WTC11 (cell line): ENCODE measurements around the gene TPPP3. TPM values are rescaled to one million over a fixed set of nuclear protein-coding genes. Genes with fewer than 3 reads are reported as not detected.

Source experiments
- CBFB ChIP-seq: sonication (generic); formaldehyde crosslinking; IDR thresholded peaks from 2 replicates; pipeline ENCODE4 v1.8.1; 2022; ENCODE audit warnings: mild to moderate bottlenecking, low read depth, missing genetic modification reagents
- E2F1 ChIP-seq: sonication (generic); formaldehyde crosslinking; IDR thresholded peaks from 2 replicates; pipeline ENCODE4 v1.8.0; 2022; ENCODE audit warnings: mild to moderate bottlenecking, missing genetic modification reagents
- HMGXB4 ChIP-seq: sonication (generic); formaldehyde crosslinking; IDR thresholded peaks from 2 replicates; pipeline ENCODE4 v1.8.1; 2023; ENCODE audit warnings: mild to moderate bottlenecking, moderate library complexity, missing genetic modification reagents
- KAT7 ChIP-seq: sonication (generic); formaldehyde crosslinking; IDR thresholded peaks from 2 replicates; pipeline ENCODE4 v1.8.1; 2023; ENCODE audit warnings: missing genetic modification reagents, mild to moderate bottlenecking, borderline replicate concordance
- NFATC4 ChIP-seq: fragments of 250-450 bp; sonication (Bioruptor Pico); IDR thresholded peaks from 2 replicates; pipeline ENCODE4 v1.9.0; 2021; ENCODE audit warnings: mild to moderate bottlenecking
- NR2C2 ChIP-seq: sonication (generic); formaldehyde crosslinking; IDR thresholded peaks from 2 replicates; pipeline ENCODE4 v1.8.0; 2022; ENCODE audit warnings: mild to moderate bottlenecking, missing genetic modification reagents
- PRDM15 ChIP-seq: sonication (generic); formaldehyde crosslinking; IDR thresholded peaks from 2 replicates; pipeline ENCODE4 v1.8.0; 2022; ENCODE audit warnings: missing genetic modification reagents
- SMAD3 ChIP-seq: sonication (generic); formaldehyde crosslinking; IDR thresholded peaks from 2 replicates; pipeline ENCODE4 v1.8.0; 2022; ENCODE audit warnings: missing genetic modification reagents, mild to moderate bottlenecking, borderline replicate concordance
- SP1 ChIP-seq: sonication (generic); formaldehyde crosslinking; conservative IDR thresholded peaks from 2 replicates; pipeline ENCODE4 v1.8.1; 2022; ENCODE audit warnings: missing genetic modification reagents
- TP53 ChIP-seq: sonication (generic); formaldehyde crosslinking; IDR thresholded peaks from 2 replicates; pipeline ENCODE4 v1.8.1; 2023; ENCODE audit warnings: mild to moderate bottlenecking, missing genetic modification reagents
- ZNF121 ChIP-seq: sonication (generic); formaldehyde crosslinking; IDR thresholded peaks from 2 replicates; pipeline ENCODE4 v1.8.0; 2023; ENCODE audit warnings: missing genetic modification reagents
- ZNF219 ChIP-seq: sonication (generic); formaldehyde crosslinking; IDR thresholded peaks from 2 replicates; pipeline ENCODE4 v1.8.0; 2023; ENCODE audit warnings: missing genetic modification reagents, mild to moderate bottlenecking, borderline replicate concordance
- ZNF232 ChIP-seq: sonication (generic); formaldehyde crosslinking; IDR thresholded peaks from 2 replicates; pipeline ENCODE4 v1.8.0; 2022; ENCODE audit warnings: mild to moderate bottlenecking, missing genetic modification reagents
- ZNF532 ChIP-seq: fragments of 250-450 bp; sonication (Bioruptor Pico); IDR thresholded peaks from 2 replicates; pipeline ENCODE4 v1.9.0; 2021; ENCODE audit warnings: mild to moderate bottlenecking, borderline replicate concordance
- total RNA-seq: library from RNA; stranded (reverse); gene quantifications from 3 replicates; pipeline ENCODE4 v1.2.3, GENCODE V29; 2021
- TF ChIP-seq, protein P1 (sequence below): sonication (generic); formaldehyde crosslinking; conservative IDR thresholded peaks from 2 replicates; pipeline ENCODE4 v1.8.1; 2023; ENCODE audit warnings: mild to moderate bottlenecking, low read depth, missing genetic modification reagents, moderate library complexity
- TF ChIP-seq, protein P2 (sequence below): sonication (generic); formaldehyde crosslinking; IDR thresholded peaks from 2 replicates; pipeline ENCODE4 v1.8.0; 2023; ENCODE audit warnings: missing genetic modification reagents
- TF ChIP-seq, protein P3 (sequence below): sonication (generic); formaldehyde crosslinking; IDR thresholded peaks from 2 replicates; pipeline ENCODE4 v1.8.1; 2022; ENCODE audit warnings: missing genetic modification reagents, borderline replicate concordance
- TF ChIP-seq, protein P4 (sequence below): sonication (generic); formaldehyde crosslinking; IDR thresholded peaks from 2 replicates; pipeline ENCODE4 v1.8.0; 2023; ENCODE audit warnings: mild to moderate bottlenecking, missing genetic modification reagents

Gene TPPP3
- total RNA-seq, 1 experiment from 2014 or later, result 0.74 TPM

DNA sequence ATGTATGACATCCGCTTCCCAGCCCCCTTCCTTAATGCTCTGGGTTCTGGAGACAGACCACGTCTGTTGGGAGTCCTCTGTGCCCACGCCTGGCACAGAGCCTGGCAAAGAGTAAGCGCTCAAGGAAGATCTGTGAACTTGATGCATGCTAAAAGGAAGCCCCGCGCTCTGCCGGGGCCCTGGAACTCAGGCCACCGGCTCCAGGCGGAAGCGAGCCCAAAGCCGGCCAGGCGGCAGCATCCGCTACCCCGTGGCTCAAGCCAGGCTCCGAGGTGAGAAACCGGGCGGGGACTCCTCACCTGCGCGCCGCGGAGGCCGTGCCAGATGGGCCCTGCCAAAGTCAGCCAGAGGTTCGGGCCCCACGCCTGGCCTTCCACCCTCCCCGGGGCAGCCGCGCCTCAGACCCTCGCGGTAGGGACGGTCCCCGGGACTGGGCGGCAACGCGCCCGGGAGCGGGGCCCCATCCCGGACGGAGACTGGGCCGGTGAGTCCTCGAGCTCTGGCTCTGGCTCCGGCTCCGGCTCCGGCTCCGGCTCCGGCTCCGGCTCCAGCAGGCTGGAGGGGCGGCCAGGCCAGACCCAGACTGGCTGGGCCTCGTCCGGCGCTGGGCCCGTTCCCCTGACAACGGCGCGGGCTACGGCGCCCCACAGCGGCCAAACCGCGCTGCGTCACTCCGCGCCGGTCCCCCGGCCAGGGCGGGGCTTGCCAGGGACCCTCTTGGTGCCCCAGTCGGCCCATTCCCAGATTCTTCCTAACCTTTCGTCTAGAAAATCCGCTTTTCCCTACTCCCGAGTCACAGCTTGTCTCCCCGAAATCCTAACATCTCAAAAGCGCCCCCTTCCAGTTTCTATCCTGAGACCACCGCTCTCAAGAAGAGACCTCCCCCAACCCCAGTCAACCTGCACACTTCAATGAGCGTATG lies 22.8 kb upstream of the TPPP3 start, which contains the start of gene ZDHHC1 (continued):
- TF ChIP-seq ZNF532 (CRISPR knock-in tag), result no peak
- TF ChIP-seq KAT7 (CRISPR knock-in tag), result no peak
- no peak for TF ChIP-seq SMAD3 (CRISPR knock-in tag)
- TF ChIP-seq NFATC4 (CRISPR knock-in tag), result no peak
- 0 out of 2 replicates have a peak, but pooled peaks have one; percentile 59 for TF ChIP-seq E2F1 (CRISPR knock-in tag)
- no peak for TF ChIP-seq CBFB (CRISPR knock-in tag)
- TF ChIP-seq, protein P1, sequence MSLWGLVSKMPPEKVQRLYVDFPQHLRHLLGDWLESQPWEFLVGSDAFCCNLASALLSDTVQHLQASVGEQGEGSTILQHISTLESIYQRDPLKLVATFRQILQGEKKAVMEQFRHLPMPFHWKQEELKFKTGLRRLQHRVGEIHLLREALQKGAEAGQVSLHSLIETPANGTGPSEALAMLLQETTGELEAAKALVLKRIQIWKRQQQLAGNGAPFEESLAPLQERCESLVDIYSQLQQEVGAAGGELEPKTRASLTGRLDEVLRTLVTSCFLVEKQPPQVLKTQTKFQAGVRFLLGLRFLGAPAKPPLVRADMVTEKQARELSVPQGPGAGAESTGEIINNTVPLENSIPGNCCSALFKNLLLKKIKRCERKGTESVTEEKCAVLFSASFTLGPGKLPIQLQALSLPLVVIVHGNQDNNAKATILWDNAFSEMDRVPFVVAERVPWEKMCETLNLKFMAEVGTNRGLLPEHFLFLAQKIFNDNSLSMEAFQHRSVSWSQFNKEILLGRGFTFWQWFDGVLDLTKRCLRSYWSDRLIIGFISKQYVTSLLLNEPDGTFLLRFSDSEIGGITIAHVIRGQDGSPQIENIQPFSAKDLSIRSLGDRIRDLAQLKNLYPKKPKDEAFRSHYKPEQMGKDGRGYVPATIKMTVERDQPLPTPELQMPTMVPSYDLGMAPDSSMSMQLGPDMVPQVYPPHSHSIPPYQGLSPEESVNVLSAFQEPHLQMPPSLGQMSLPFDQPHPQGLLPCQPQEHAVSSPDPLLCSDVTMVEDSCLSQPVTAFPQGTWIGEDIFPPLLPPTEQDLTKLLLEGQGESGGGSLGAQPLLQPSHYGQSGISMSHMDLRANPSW (CRISPR knock-in tag), result no peak
- TF ChIP-seq NR2C2, result 0 out of 2 replicates have a peak, but pooled peaks have one; percentile 21
- TF ChIP-seq SP1 (CRISPR knock-in tag), result peak; percentile 70
- no peak for TF ChIP-seq TP53 (CRISPR knock-in tag)
- no peak for TF ChIP-seq ZNF219 (CRISPR knock-in tag)
- TF ChIP-seq, protein P2, sequence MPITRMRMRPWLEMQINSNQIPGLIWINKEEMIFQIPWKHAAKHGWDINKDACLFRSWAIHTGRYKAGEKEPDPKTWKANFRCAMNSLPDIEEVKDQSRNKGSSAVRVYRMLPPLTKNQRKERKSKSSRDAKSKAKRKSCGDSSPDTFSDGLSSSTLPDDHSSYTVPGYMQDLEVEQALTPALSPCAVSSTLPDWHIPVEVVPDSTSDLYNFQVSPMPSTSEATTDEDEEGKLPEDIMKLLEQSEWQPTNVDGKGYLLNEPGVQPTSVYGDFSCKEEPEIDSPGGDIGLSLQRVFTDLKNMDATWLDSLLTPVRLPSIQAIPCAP (CRISPR knock-in tag), result no peak
- no peak for TF ChIP-seq ZNF121 (CRISPR knock-in tag)
- TF ChIP-seq, protein P3, sequence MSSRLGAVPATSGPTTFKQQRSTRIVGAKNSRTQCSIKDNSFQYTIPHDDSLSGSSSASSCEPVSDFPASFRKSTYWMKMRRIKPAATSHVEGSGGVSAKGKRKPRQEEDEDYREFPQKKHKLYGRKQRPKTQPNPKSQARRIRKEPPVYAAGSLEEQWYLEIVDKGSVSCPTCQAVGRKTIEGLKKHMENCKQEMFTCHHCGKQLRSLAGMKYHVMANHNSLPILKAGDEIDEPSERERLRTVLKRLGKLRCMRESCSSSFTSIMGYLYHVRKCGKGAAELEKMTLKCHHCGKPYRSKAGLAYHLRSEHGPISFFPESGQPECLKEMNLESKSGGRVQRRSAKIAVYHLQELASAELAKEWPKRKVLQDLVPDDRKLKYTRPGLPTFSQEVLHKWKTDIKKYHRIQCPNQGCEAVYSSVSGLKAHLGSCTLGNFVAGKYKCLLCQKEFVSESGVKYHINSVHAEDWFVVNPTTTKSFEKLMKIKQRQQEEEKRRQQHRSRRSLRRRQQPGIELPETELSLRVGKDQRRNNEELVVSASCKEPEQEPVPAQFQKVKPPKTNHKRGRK (CRISPR knock-in tag), result no peak
- TF ChIP-seq ZNF232 (CRISPR knock-in tag), result 0 out of 2 replicates have a peak, but pooled peaks have one; percentile 29
- peak; percentile 100 for TF ChIP-seq HMGXB4
- TF ChIP-seq, protein P4, sequence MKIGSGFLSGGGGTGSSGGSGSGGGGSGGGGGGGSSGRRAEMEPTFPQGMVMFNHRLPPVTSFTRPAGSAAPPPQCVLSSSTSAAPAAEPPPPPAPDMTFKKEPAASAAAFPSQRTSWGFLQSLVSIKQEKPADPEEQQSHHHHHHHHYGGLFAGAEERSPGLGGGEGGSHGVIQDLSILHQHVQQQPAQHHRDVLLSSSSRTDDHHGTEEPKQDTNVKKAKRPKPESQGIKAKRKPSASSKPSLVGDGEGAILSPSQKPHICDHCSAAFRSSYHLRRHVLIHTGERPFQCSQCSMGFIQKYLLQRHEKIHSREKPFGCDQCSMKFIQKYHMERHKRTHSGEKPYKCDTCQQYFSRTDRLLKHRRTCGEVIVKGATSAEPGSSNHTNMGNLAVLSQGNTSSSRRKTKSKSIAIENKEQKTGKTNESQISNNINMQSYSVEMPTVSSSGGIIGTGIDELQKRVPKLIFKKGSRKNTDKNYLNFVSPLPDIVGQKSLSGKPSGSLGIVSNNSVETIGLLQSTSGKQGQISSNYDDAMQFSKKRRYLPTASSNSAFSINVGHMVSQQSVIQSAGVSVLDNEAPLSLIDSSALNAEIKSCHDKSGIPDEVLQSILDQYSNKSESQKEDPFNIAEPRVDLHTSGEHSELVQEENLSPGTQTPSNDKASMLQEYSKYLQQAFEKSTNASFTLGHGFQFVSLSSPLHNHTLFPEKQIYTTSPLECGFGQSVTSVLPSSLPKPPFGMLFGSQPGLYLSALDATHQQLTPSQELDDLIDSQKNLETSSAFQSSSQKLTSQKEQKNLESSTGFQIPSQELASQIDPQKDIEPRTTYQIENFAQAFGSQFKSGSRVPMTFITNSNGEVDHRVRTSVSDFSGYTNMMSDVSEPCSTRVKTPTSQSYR, result no peak
- peak; percentile 92 for TF ChIP-seq PRDM15 (CRISPR knock-in tag)
